HepG2 (cell line): Measurements from ENCODE around the gene AKAP14. TPM values are rescaled to one million over a fixed set of nuclear protein-coding genes. Genes with fewer than 3 reads are reported as not detected.

Source experiments
- ARNTL ChIP-seq: sonication (generic); formaldehyde crosslinking; IDR thresholded peaks from 2 replicates; pipeline ENCODE4 v1.4.0; 2020; ENCODE audit warnings: mild to moderate bottlenecking, missing genetic modification reagents
- GABPB1 ChIP-seq: IDR thresholded peaks from 2 replicates; pipeline ENCODE4 v1.6.1; 2016; ENCODE audit warnings: mild to moderate bottlenecking, missing genetic modification reagents, moderate library complexity, missing compliant biosample characterization
- GATAD1 ChIP-seq: IDR thresholded peaks from 2 replicates; pipeline ENCODE4 v1.6.1; 2016; ENCODE audit warnings: missing genetic modification reagents, missing compliant biosample characterization
- GZF1 ChIP-seq: sonication (generic); formaldehyde crosslinking; IDR thresholded peaks from 2 replicates; pipeline ENCODE4 v1.5.1; 2020; ENCODE audit warnings: mild to moderate bottlenecking, missing genetic modification reagents
- HIVEP1 ChIP-seq: sonication (generic); formaldehyde crosslinking; IDR thresholded peaks from 2 replicates; pipeline ENCODE4 v1.4.0; 2020; ENCODE audit warnings: mild to moderate bottlenecking, missing genetic modification reagents
- HMG20B ChIP-seq: conservative IDR thresholded peaks from 2 replicates; pipeline ENCODE4 v1.6.1; 2016; ENCODE audit warnings: missing genetic modification reagents, missing compliant biosample characterization
- MAZ ChIP-seq, 2 experiments: sonication (generic) in 1 of 2; formaldehyde crosslinking in 1 of 2; IDR thresholded peaks; 2 replicates each; pipeline versions ENCODE4 v1.5.0 to v1.6.1; 2012 to 2020; ENCODE audit warnings: low read depth in 2 of 2, mild to moderate bottlenecking in 2 of 2, borderline replicate concordance in 1 of 2, improper control_type of control experiment in 1 of 2, low read length in 1 of 2, missing genetic modification reagents in 1 of 2, moderate library complexity in 1 of 2
- NR2F6 ChIP-seq, 2 experiments: IDR thresholded peaks; 2 replicates each; pipeline ENCODE4 v1.6.1; 2016; ENCODE audit warnings: antibody characterized with exemption in 1 of 2, mild to moderate bottlenecking in 1 of 2
- ONECUT2 ChIP-seq: sonication (generic); formaldehyde crosslinking; IDR thresholded peaks from 2 replicates; pipeline ENCODE4 v1.4.0; 2020; ENCODE audit warnings: missing genetic modification reagents
- POLR2AphosphoS5 ChIP-seq: IDR thresholded peaks from 2 replicates; pipeline ENCODE4 v1.6.1; 2012; ENCODE audit warnings: low read depth, low read length
- ZFY ChIP-seq: sonication (generic); formaldehyde crosslinking; IDR thresholded peaks from 2 replicates; pipeline ENCODE4 v1.4.0; 2020; ENCODE audit warnings: missing genetic modification reagents
- ZNF10 ChIP-seq: sonication (generic); formaldehyde crosslinking; IDR thresholded peaks from 2 replicates; pipeline ENCODE4 v1.4.0; 2020; ENCODE audit warnings: mild to moderate bottlenecking, low read depth, missing genetic modification reagents, borderline replicate concordance
- ZNF101 ChIP-seq: sonication (generic); formaldehyde crosslinking; IDR thresholded peaks from 2 replicates; pipeline ENCODE4 v1.4.0; 2020; ENCODE audit warnings: mild to moderate bottlenecking, low read depth, missing genetic modification reagents, borderline replicate concordance
- ZNF317 ChIP-seq: sonication (generic); formaldehyde crosslinking; IDR thresholded peaks from 2 replicates; pipeline ENCODE4 v1.5.0; 2020; ENCODE audit warnings: mild to moderate bottlenecking, missing genetic modification reagents
- ZNF337 ChIP-seq: sonication (generic); formaldehyde crosslinking; IDR thresholded peaks from 2 replicates; pipeline ENCODE4 v1.5.1; 2020; ENCODE audit warnings: missing genetic modification reagents, low read depth, mild to moderate bottlenecking, borderline replicate concordance
- ZNF550 ChIP-seq: sonication (generic); formaldehyde crosslinking; IDR thresholded peaks from 2 replicates; pipeline ENCODE4 v1.4.0; 2020; ENCODE audit warnings: mild to moderate bottlenecking, missing genetic modification reagents, borderline replicate concordance
- ZNF607 ChIP-seq: sonication (generic); formaldehyde crosslinking; IDR thresholded peaks from 2 replicates; pipeline ENCODE4 v1.5.1; 2020; ENCODE audit warnings: missing genetic modification reagents, mild to moderate bottlenecking, borderline replicate concordance
- polyA plus RNA-seq, 8 experiments: library from polyadenylated mRNA; depleted of rRNA in 3 of 8; stranded (reverse) in 7 of 8; unstranded in 1 of 8; fragments of >200 nt; fragmentation: Illumina TruSeq in 4 of 8; extraction: Trizol in 4 of 8; gene quantifications; 2 replicates each; pipeline versions ENCODE4 v1.2.1 to v1.2.3, GENCODE V29; 2011 to 2016; ENCODE audit warnings: low read depth in 4 of 8, missing spikeins in 1 of 8, mixed read lengths in 1 of 8; ENCODE audit not compliant: insufficient read depth in 1 of 8
- total RNA-seq, 5 experiments: library from RNA; depleted of rRNA; stranded (reverse); fragments of >200 nt; fragmentation: Illumina TruSeq; extraction: Trizol; gene quantifications; 2 replicates each; pipeline ENCODE4 v1.2.3, GENCODE V29; 2016; ENCODE audit warnings: low read depth in 1 of 5
- TF ChIP-seq, protein P1 (sequence below): sonication (generic); formaldehyde crosslinking; IDR thresholded peaks from 2 replicates; pipeline ENCODE4 v1.4.0; 2020; ENCODE audit warnings: missing genetic modification reagents, mild to moderate bottlenecking, borderline replicate concordance
- TF ChIP-seq, protein P2 (sequence below): IDR thresholded peaks from 2 replicates; pipeline ENCODE4 v1.6.1; 2016; ENCODE audit warnings: low read depth, control low read depth
- TF ChIP-seq, protein P3 (sequence below): sonication (generic); formaldehyde crosslinking; IDR thresholded peaks from 2 replicates; pipeline ENCODE4 v1.4.0; 2020; ENCODE audit warnings: mild to moderate bottlenecking, missing genetic modification reagents
- TF ChIP-seq, protein P4 (sequence below): sonication (generic); formaldehyde crosslinking; IDR thresholded peaks from 2 replicates; pipeline ENCODE4 v1.5.0; 2020; ENCODE audit warnings: missing genetic modification reagents, mild to moderate bottlenecking, borderline replicate concordance

AKAP14 gene
- total and polyA plus RNA-seq, 2 of the 13 experiments (the other 11 are each of a cell fraction or from before 2014, with no cell fraction given), result 0.20 to 1.7 TPM

DNA sequence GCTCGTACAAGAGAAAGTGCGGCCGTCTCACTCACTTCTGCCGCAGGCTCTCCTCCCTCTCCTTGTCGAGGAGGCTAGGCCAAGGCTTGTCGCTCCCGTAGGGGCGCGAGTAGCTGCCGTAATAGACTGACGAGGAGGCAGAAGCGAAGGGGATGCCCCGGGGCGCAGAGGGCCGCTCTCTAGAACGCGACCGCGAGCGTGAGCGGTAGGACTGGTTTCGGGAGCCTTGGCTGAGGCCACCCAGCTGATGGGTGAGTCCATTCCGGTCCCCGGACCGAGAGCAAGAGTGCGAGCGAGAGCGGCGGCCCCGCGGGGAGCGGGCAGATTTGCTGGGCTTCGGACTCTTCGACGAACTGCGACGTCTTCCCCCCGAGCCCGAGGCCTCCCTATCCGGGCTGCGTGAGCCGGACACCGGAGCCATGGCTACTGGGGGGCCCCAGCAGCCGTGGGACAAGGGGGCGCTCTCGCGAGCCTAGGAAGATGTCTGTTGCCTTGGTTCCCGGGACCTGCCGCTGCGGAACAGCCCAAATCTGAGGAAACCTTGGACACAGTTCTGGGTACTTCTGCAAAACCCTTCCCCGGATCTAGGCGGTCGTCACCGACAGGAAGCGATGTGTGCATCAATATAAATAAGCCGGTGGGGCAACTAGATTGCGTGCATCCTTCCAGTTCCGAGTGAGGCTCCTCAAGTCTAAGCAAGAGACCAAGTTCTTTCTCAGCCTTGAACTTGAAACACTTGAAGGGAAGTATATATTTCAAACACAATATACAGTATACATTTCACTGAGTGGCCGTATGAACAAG lies 47.7 kb downstream of the AKAP14 start, which contains the start of gene NKAP (continued):
- TF ChIP-seq, protein P1, sequence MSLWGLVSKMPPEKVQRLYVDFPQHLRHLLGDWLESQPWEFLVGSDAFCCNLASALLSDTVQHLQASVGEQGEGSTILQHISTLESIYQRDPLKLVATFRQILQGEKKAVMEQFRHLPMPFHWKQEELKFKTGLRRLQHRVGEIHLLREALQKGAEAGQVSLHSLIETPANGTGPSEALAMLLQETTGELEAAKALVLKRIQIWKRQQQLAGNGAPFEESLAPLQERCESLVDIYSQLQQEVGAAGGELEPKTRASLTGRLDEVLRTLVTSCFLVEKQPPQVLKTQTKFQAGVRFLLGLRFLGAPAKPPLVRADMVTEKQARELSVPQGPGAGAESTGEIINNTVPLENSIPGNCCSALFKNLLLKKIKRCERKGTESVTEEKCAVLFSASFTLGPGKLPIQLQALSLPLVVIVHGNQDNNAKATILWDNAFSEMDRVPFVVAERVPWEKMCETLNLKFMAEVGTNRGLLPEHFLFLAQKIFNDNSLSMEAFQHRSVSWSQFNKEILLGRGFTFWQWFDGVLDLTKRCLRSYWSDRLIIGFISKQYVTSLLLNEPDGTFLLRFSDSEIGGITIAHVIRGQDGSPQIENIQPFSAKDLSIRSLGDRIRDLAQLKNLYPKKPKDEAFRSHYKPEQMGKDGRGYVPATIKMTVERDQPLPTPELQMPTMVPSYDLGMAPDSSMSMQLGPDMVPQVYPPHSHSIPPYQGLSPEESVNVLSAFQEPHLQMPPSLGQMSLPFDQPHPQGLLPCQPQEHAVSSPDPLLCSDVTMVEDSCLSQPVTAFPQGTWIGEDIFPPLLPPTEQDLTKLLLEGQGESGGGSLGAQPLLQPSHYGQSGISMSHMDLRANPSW (CRISPR knock-in tag), result no peak
- TF ChIP-seq ZFY (CRISPR knock-in tag), result peak; percentile 74
- TF ChIP-seq POLR2AphosphoS5, result peak; percentile 64
- TF ChIP-seq, protein P2, sequence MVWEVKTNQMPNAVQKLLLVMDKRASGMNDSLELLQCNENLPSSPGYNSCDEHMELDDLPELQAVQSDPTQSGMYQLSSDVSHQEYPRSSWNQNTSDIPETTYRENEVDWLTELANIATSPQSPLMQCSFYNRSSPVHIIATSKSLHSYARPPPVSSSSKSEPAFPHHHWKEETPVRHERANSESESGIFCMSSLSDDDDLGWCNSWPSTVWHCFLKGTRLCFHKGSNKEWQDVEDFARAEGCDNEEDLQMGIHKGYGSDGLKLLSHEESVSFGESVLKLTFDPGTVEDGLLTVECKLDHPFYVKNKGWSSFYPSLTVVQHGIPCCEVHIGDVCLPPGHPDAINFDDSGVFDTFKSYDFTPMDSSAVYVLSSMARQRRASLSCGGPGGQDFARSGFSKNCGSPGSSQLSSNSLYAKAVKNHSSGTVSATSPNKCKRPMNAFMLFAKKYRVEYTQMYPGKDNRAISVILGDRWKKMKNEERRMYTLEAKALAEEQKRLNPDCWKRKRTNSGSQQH, result no peak
- TF ChIP-seq GATAD1 (CRISPR knock-in tag), result peak; percentile 93
- TF ChIP-seq ZNF101, result no peak
- TF ChIP-seq HIVEP1 (CRISPR knock-in tag), result no peak
- no peak for TF ChIP-seq NR2F6 (IDR thresholded peaks at IDR 0.05)
- no peak for TF ChIP-seq NR2F6 (CRISPR knock-in tag; IDR thresholded peaks at IDR 0.05)
- no peak for TF ChIP-seq ZNF550
- TF ChIP-seq, protein P3, sequence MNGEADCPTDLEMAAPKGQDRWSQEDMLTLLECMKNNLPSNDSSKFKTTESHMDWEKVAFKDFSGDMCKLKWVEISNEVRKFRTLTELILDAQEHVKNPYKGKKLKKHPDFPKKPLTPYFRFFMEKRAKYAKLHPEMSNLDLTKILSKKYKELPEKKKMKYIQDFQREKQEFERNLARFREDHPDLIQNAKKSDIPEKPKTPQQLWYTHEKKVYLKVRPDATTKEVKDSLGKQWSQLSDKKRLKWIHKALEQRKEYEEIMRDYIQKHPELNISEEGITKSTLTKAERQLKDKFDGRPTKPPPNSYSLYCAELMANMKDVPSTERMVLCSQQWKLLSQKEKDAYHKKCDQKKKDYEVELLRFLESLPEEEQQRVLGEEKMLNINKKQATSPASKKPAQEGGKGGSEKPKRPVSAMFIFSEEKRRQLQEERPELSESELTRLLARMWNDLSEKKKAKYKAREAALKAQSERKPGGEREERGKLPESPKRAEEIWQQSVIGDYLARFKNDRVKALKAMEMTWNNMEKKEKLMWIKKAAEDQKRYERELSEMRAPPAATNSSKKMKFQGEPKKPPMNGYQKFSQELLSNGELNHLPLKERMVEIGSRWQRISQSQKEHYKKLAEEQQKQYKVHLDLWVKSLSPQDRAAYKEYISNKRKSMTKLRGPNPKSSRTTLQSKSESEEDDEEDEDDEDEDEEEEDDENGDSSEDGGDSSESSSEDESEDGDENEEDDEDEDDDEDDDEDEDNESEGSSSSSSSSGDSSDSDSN (CRISPR knock-in tag), result peak; percentile 86
- TF ChIP-seq ONECUT2, result no peak
- TF ChIP-seq ARNTL, result no peak
- TF ChIP-seq ZNF337 (CRISPR knock-in tag), result no peak
- TF ChIP-seq ZNF10, result no peak
- 0 out of 2 replicates have a peak, but pooled peaks have one; percentile 33 for TF ChIP-seq MAZ (IDR thresholded peaks at IDR 0.05; ENCODE audit: borderline replicate concordance, low read depth, low read length)
- no peak for TF ChIP-seq MAZ (CRISPR knock-in tag; IDR thresholded peaks at IDR 0.05; ENCODE audit: low read depth)
- TF ChIP-seq GABPB1 (CRISPR knock-in tag), result peak; percentile 94
- TF ChIP-seq, protein P4, sequence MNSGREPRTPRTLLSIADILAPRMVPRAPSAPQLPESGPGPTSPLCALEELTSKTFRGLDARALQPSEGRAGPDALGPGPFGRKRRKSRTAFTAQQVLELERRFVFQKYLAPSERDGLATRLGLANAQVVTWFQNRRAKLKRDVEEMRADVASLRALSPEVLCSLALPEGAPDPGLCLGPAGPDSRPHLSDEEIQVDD (CRISPR knock-in tag), result no peak
- no peak for TF ChIP-seq ZNF607 (CRISPR knock-in tag)
- no peak; the same call in 1 of the 2 replicates for TF ChIP-seq HMG20B (CRISPR knock-in tag)
- no peak for TF ChIP-seq GZF1
- 0 out of 2 replicates have a peak, but pooled peaks have one; percentile 59 for TF ChIP-seq ZNF317 (CRISPR knock-in tag)
